CD4-positive, alpha-beta T cell treated with Interleukin-6 for 4 hours (primary cell): ENCODE data around the gene DLGAP1.
"Not testable (repeated sequence)": the region's sequence is repeated elsewhere in the genome, so short reads cannot be mapped to it uniquely, and the experiment has no call there.

ENCODE experiments used
- DNase-seq: peaks from one replicate; pipeline ENCODE4 v3.0.0-alpha.2; 2020; ENCODE audit warnings: mixed read lengths

The DLGAP1 gene

GRCh38 chr18:3706279-3707097, 748.6 kb downstream of the DLGAP1 start:
- DNase-seq: no peak

GRCh38 chr18:3704556-3705344, 750.4 kb downstream of the DLGAP1 start:
- DNase-seq: no peak

GRCh38 chr18:3703732-3704176, 751.4 kb downstream of the DLGAP1 start:
- DNase-seq: peak; percentile 9

GRCh38 chr18:3699707-3700567, 755.2 kb downstream of the DLGAP1 start:
- not testable (repeated sequence) for DNase-seq

GRCh38 chr18:3694030-3694778, 760.9 kb downstream of the DLGAP1 start:
- DNase-seq: not testable (repeated sequence)

- no peak for DNase-seq
Measured at GRCh38 chr18:3693410-3693809, 761.7 kb downstream of the DLGAP1 start.

GRCh38 chr18:3692691-3693090, 762.4 kb downstream of the DLGAP1 start:
- DNase-seq: no peak

GRCh38 chr18:3692113-3692621, 762.9 kb downstream of the DLGAP1 start:
- no peak for DNase-seq

GRCh38 chr18:3691705-3692104, 763.4 kb downstream of the DLGAP1 start:
- no peak for DNase-seq

GRCh38 chr18:3690764-3691066, 764.4 kb downstream of the DLGAP1 start:
- no peak for DNase-seq

GRCh38 chr18:3689986-3690763, 764.9 kb downstream of the DLGAP1 start:
- DNase-seq: no peak

GRCh38 chr18:3689091-3689490, 766.0 kb downstream of the DLGAP1 start:
- DNase-seq: no peak

GRCh38 chr18:3688690-3689089, 766.4 kb downstream of the DLGAP1 start:
- no peak for DNase-seq

GRCh38 chr18:3683483-3683882, 771.6 kb downstream of the DLGAP1 start:
- DNase-seq: no peak

GRCh38 chr18:3682061-3682460, 773.0 kb downstream of the DLGAP1 start:
- no peak for DNase-seq

- DNase-seq: no peak
Measured at GRCh38 chr18:3679241-3679640, 775.9 kb downstream of the DLGAP1 start.

- no peak for DNase-seq
Measured at GRCh38 chr18:3675994-3676393, 779.1 kb downstream of the DLGAP1 start.

- no peak for DNase-seq
Measured at GRCh38 chr18:3675446-3675845, 779.7 kb downstream of the DLGAP1 start.

- DNase-seq: no peak
Measured at GRCh38 chr18:3671176-3671575, 783.9 kb downstream of the DLGAP1 start.

GRCh38 chr18:3669376-3669775, 785.7 kb downstream of the DLGAP1 start:
- no peak for DNase-seq
